CD14-positive monocyte (primary cell): ENCODE results near the gene SH2D1A. TPM values are rescaled to one million over a fixed set of nuclear protein-coding genes. Genes with fewer than 3 reads are reported as not detected.

ENCODE experiments used
- DNase-seq, 3 donors: peaks; one replicate each; pipeline ENCODE4 v3.0.0-alpha.2; 2011 to 2022
- H2AFZ ChIP-seq: 2 replicates; pipeline ENCODE4 v1.6.0; 2012; ENCODE audit warnings: mild to moderate bottlenecking, low read depth, low read length, inconsistent platforms; ENCODE audit not compliant: insufficient read depth, poor library complexity, severe bottlenecking
- H3K27ac ChIP-seq, 2 donors: 1 replicate in 1 of 2; 2 replicates in 1 of 2; pipeline ENCODE4 v1.5.1; 2012 to 2013; ENCODE audit warnings: low read length in 2 of 2, control low read depth in 1 of 2, inconsistent platforms in 1 of 2, low read depth in 1 of 2, mild to moderate bottlenecking in 1 of 2
- H3K27me3 ChIP-seq, 2 donors: one replicate each; pipeline versions ENCODE4 v1.6.0 to v1.6.1; 2011 to 2013; ENCODE audit warnings: low read length in 2 of 2; ENCODE audit not compliant: control insufficient read depth in 2 of 2, insufficient read depth in 2 of 2
- H3K36me3 ChIP-seq, 2 donors: replicated peaks in 1 of 2; 1 replicate in 1 of 2; 2 replicates in 1 of 2; pipeline versions ENCODE4 v1.5.1 to v1.6.1; 2012 to 2013; ENCODE audit warnings: low read length in 2 of 2, control low read depth in 1 of 2, inconsistent platforms in 1 of 2, mild to moderate bottlenecking in 1 of 2; ENCODE audit not compliant: insufficient read depth in 2 of 2, control insufficient read depth in 1 of 2
- H3K4me1 ChIP-seq, 2 donors: 1 replicate in 1 of 2; 2 replicates in 1 of 2; pipeline versions ENCODE4 v1.5.1 to v1.6.1; 2012 to 2013; ENCODE audit warnings: low read length in 2 of 2, control low read depth in 1 of 2, inconsistent platforms in 1 of 2, mild to moderate bottlenecking in 1 of 2, moderate library complexity in 1 of 2; ENCODE audit not compliant: insufficient read depth in 2 of 2, control insufficient read depth in 1 of 2
- H3K4me2 ChIP-seq: replicated peaks from 2 replicates; pipeline ENCODE3; 2012; ENCODE audit warnings: low read length, moderate library complexity, mild to moderate bottlenecking; ENCODE audit not compliant: poor library complexity, severe bottlenecking; ENCODE audit errors: extremely low read depth
- H3K4me3 ChIP-seq, 3 experiments: fragments of 200-600 bp in 1 of 3; sonication (generic) in 1 of 3; replicated peaks in 1 of 3; 1 replicate in 2 of 3; 2 replicates in 1 of 3; pipeline ENCODE4 v1.5.1; 2011 to 2013; ENCODE audit warnings: low read length in 3 of 3, mild to moderate bottlenecking in 3 of 3, control low read depth in 2 of 3, low read depth in 2 of 3, inconsistent platforms in 1 of 3, moderate library complexity in 1 of 3
- H3K79me2 ChIP-seq: 2 replicates; pipeline ENCODE4 v1.6.0; 2012; ENCODE audit warnings: mild to moderate bottlenecking, control low read depth, inconsistent platforms, low read length, moderate library complexity; ENCODE audit not compliant: insufficient read depth
- H3K9ac ChIP-seq: 2 replicates; pipeline ENCODE4 v1.6.0; 2017; ENCODE audit warnings: low read length, mild to moderate bottlenecking; ENCODE audit not compliant: insufficient read depth, poor library complexity, severe bottlenecking
- H3K9me3 ChIP-seq, 2 donors: replicated peaks in 1 of 2; 1 replicate in 1 of 2; 2 replicates in 1 of 2; pipeline versions ENCODE4 v1.5.1 to v1.6.1; 2012 to 2013; ENCODE audit warnings: low read length in 2 of 2, control low read depth in 1 of 2; ENCODE audit not compliant: control insufficient read depth in 1 of 2, insufficient read depth in 1 of 2
- H4K20me1 ChIP-seq: 2 replicates; pipeline ENCODE4 v1.6.0; 2012; ENCODE audit warnings: mild to moderate bottlenecking, low read length, control low read depth, moderate library complexity; ENCODE audit not compliant: insufficient read depth
- H3K27ac Mint-ChIP-seq, 7 donors: one replicate each; pipeline ENCODE4 v1.8.0; 2020; ENCODE audit warnings: mild to moderate bottlenecking in 7 of 7, mixed read lengths in 7 of 7, moderate library complexity in 6 of 7, inconsistent platforms in 2 of 7
- H3K27me3 Mint-ChIP-seq, 3 donors: one replicate each; pipeline ENCODE4 v1.8.0; 2021 to 2022; ENCODE audit warnings: low read depth in 3 of 3, mild to moderate bottlenecking in 3 of 3, mixed read lengths in 3 of 3, moderate library complexity in 3 of 3, inconsistent platforms in 1 of 3
- H3K36me3 Mint-ChIP-seq, 2 donors: one replicate each; pipeline ENCODE4 v1.8.0; 2020; ENCODE audit warnings: mixed read lengths in 2 of 2, inconsistent platforms in 1 of 2, mild to moderate bottlenecking in 1 of 2
- H3K4me1 Mint-ChIP-seq: one replicate; pipeline ENCODE4 v1.8.0; 2020; ENCODE audit warnings: mild to moderate bottlenecking, mixed read lengths
- H3K4me3 Mint-ChIP-seq, 2 donors: one replicate each; pipeline ENCODE4 v1.8.0; 2020; ENCODE audit warnings: mild to moderate bottlenecking in 2 of 2, mixed read lengths in 2 of 2, moderate library complexity in 1 of 2
- H3K9me3 Mint-ChIP-seq, 7 donors: one replicate each; pipeline ENCODE4 v1.8.0; 2020 to 2022; ENCODE audit warnings: mixed read lengths in 7 of 7, mild to moderate bottlenecking in 6 of 7, moderate library complexity in 6 of 7, inconsistent platforms in 2 of 7
- WGBS: methylation state at CpG from one replicate; pipeline ENCODE4 v1.1.5; 2013; ENCODE audit warnings: missing lambda C conversion rate; ENCODE audit not compliant: insufficient coverage; 5-methylcytosine and 5-hydroxymethylcytosine counted together
- intact Hi-C, 2 donors: fragments of 100-400 bp; cut with micrococcal nuclease; formaldehyde crosslinking; loops; one replicate each; pipeline versions ENCODE4 v1.15.0 to v1.15.1; 2023
- polyA plus RNA-seq, 3 donors: library from polyadenylated mRNA; depleted of rRNA in 1 of 3; unstranded in 2 of 3; stranded (reverse) in 1 of 3; fragments of 300-500 nt in 2 of 3; fragments of >200 nt in 1 of 3; fragmentation: Illumina TruSeq in 2 of 3; gene quantifications; 1 replicate in 2 of 3; 2 replicates in 1 of 3; pipeline ENCODE4 v1.2.3, GENCODE V29; 2012 to 2021
- TF ChIP-seq, protein P1 (sequence below): fragments of 200-600 bp; IDR thresholded peaks from one replicate; pipeline ENCODE4 v1.8.0; 2022; ENCODE audit warnings: antibody characterized with exemption, mild to moderate bottlenecking

Gene SH2D1A
- polyA plus RNA-seq, 3 donors: 0.24 TPM; not detected in 2

DNA sequence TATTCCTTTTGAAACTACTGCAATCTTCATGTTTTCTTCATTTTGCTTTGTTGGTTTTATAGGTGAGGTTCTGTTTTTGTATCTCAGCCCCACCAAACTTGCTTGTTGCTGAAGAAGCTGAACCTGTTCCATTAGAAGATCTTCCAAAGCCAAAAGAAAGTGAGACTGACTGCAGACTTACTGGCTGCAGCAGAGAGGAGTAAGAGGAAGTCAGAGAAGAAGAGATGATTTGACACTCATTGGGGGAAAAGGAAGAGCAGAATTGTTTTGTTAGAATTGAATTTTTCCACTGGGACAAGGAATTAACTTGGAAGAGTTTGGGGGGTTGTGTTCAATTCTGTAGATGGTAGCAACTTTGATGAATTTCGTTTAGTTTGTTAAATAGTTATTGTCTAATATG is 10.8 kb upstream of the SH2D1A start:
- H3K36me3 ChIP-seq: no peaks in the 10 kb centered on the region
- intact Hi-C loops: no loop called here
- H3K4me1 Mint-ChIP-seq: no peaks in the 10 kb centered on the region
- H3K9me3 Mint-ChIP-seq: peaks cover 2 to 11% (median 6%) of the 10 kb centered on the region in 7 donors
- no peaks in the 10 kb centered on the region for H4K20me1 ChIP-seq
- TF ChIP-seq, protein P1, sequence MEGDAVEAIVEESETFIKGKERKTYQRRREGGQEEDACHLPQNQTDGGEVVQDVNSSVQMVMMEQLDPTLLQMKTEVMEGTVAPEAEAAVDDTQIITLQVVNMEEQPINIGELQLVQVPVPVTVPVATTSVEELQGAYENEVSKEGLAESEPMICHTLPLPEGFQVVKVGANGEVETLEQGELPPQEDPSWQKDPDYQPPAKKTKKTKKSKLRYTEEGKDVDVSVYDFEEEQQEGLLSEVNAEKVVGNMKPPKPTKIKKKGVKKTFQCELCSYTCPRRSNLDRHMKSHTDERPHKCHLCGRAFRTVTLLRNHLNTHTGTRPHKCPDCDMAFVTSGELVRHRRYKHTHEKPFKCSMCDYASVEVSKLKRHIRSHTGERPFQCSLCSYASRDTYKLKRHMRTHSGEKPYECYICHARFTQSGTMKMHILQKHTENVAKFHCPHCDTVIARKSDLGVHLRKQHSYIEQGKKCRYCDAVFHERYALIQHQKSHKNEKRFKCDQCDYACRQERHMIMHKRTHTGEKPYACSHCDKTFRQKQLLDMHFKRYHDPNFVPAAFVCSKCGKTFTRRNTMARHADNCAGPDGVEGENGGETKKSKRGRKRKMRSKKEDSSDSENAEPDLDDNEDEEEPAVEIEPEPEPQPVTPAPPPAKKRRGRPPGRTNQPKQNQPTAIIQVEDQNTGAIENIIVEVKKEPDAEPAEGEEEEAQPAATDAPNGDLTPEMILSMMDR: no peak
- H3K4me2 ChIP-seq: no peak overlapping the region
- H2AFZ ChIP-seq: no peak overlapping the region
- no peaks in the 10 kb centered on the region for H3K4me1 ChIP-seq
- H3K27ac Mint-ChIP-seq: no peak overlapping the region
- WGBS: no CpG with 5 or more reads among the region's 1 CpG
- no peak overlapping the region for H3K4me3 Mint-ChIP-seq
- no peaks in the 10 kb centered on the region for H3K79me2 ChIP-seq
- H3K9ac ChIP-seq: no peak overlapping the region
- H3K9me3 ChIP-seq: peaks cover 0 to 9% of the 10 kb centered on the region in 2 donors
- H3K27me3 Mint-ChIP-seq: peaks cover 0 to 5% (median 3%) of the 10 kb centered on the region in 3 donors
- no peak overlapping the region for H3K4me3 ChIP-seq
- no peak for DNase-seq
- H3K36me3 Mint-ChIP-seq: no peaks in the 10 kb centered on the region
- H3K27me3 ChIP-seq: no peaks in the 10 kb centered on the region
- H3K27ac ChIP-seq: no peak overlapping the region

DNA sequence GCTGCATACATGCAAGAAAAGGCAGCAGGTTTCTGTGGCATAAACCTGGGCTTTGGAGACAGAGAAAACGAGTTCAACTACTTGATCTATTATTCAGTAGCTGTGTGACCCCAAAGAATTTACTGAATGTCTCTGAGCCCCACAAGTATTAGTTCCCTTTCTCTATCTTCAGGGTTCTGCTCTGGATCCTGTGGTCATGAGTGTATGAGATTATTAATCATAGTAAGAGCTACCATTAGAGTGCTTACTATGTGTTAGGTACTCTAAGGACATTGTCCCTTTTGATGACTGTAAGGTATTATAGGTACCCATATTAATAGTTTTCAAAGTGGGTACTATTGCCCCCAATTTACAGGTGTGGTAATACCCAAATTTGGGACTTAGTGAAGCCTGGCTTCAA is 8.4 kb upstream of the SH2D1A start:
- DNase-seq: no peak
- WGBS: no CpG with 5 or more reads among the region's 1 CpG
- H3K27me3 ChIP-seq: no peaks in the 10 kb centered on the region
- Mint-ChIP-seq H3K27me3 (peaks cover 0 to 4% (median 4%) of the 10 kb centered on the region in 3 donors), H3K4me1 (no peaks in the 10 kb centered on the region), H3K9me3 (peaks cover 0 to 8% (median 0%) of the 10 kb centered on the region in 7 donors), H3K4me3 (no peak overlapping the region), H3K36me3 (no peaks in the 10 kb centered on the region), H3K27ac (no peak overlapping the region)
- intact Hi-C loops: no loop called here
- H3K36me3 ChIP-seq: no peaks in the 10 kb centered on the region
- H3K4me3 ChIP-seq: no peak overlapping the region
- TF ChIP-seq, protein P1: no peak
- H4K20me1 ChIP-seq: no peaks in the 10 kb centered on the region
- peaks cover 0 to 4% of the 10 kb centered on the region in 2 donors for H3K9me3 ChIP-seq
- no peak overlapping the region for H3K27ac ChIP-seq
- H3K4me1 ChIP-seq: no peaks in the 10 kb centered on the region
- H3K9ac ChIP-seq: no peak overlapping the region
- no peak overlapping the region for H3K4me2 ChIP-seq
- H3K79me2 ChIP-seq: no peaks in the 10 kb centered on the region
- no peak overlapping the region for H2AFZ ChIP-seq
